HPDE6-E6E7 (cell line): Measurements from ENCODE around the gene CACUL1.
"Not testable (repeated sequence)": the region's sequence is repeated elsewhere in the genome, so short reads cannot be mapped to it uniquely, and the experiment has no call there.

Source experiments
- DNase-seq: peaks from one replicate; pipeline ENCODE4 v3.0.0; 2011; ENCODE audit warnings: missing footprints; ENCODE audit errors: extremely low spot score

CACUL1 gene

DNA sequence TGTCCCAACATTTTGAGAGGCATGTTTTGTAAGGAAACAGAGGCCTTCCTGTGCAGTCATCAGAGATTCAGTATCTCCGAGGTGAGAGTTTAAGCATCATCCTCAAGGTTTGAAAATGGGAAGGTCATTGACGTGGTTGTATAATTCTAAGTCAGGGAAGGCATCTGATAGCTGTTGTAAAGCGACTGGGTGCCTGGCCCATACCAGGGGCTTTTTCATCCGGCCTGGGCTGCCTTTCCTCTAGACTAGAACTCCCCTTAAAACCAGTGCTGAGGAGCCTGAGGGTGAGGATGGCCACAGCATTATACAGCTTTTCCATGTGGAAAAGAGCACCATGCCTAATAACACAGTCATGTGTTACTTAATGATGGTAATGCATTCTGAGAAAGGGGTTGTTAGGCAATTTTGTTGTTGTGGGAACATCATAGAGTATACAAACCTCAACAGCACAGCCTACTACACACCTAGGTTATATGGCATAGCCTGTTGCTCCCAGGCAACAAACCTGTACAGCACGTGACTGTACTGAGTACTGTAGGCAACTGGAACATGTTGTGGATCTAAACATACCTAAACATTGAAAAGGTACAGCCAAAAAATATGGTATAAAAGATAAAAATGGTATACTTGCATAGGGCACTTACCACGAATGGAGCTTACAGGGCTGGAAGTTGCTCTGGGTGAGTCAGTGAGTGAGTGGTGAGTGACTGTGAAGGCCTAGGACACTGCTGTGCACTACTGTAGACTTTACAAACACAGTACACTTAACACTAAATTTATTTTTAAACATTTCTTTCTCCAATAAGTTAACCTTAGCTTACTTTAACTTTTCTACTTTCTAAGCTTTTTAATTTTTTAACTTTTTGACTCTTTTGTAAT lies 13.5 kb upstream of the CACUL1 start:
- no peak for DNase-seq

GRCh38 chr10:118767297-118768040 lies 12.7 kb upstream of the CACUL1 start:
- DNase-seq, result no peak

DNA sequence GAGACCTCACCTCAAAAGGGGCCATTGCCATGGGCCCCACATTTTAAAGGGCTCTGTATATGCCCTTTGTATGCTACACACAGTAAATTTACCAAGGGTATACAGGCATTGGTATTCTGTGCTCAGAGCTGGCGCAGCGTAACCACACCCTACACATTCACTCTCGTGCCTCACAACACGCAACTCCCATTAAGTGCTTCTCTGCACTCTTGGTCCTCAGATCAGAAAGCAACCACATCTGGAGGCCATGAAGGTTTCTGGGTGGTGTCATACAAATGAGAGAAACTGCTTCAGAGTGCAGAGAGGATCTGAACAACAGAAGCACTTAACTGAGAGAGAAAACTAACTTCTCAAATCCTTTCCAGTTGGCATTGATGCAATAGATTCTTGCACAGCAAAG lies 9.4 kb upstream of the CACUL1 start:
- DNase-seq, result no peak

DNA sequence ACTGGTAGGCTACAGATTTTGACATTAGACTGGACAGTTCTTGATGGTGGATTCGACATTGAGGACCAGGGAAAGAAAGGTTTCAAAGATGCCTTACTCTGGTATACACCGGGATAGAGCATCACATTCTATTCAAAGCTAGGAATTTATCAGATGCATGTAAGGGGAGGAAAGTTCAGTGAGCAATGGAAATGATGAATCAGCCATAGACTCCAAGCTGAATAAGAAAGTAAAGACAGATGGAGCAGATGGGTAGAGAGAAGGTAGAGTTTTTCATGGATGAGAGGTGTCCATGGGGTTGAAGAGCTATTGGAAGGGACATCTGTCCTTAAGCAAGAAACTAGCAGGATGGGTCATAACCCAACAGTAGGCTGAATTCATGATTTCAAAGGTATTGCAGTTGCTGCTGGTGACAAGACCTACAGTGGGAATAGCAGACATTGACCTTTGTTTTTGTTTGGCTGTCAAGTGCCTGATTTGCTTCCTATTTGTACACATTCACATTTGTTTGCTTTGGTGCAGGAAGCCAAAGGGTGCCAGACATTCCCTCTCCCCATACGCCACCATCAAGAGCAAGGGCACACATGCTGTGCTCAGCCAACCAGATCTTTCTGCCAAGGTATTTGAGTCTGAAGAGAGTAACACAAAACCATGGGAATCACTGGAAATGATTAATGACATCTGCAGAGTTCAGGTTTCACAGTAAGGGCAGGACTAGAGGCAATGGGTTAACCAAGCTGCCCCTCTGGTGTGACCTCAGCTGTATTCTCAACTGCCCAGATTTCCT lies 8.6 kb upstream of the CACUL1 start:
- no peak for DNase-seq

GRCh38 chr10:118760265-118760664 lies 5.5 kb upstream of the CACUL1 start:
- no peak for DNase-seq

DNA sequence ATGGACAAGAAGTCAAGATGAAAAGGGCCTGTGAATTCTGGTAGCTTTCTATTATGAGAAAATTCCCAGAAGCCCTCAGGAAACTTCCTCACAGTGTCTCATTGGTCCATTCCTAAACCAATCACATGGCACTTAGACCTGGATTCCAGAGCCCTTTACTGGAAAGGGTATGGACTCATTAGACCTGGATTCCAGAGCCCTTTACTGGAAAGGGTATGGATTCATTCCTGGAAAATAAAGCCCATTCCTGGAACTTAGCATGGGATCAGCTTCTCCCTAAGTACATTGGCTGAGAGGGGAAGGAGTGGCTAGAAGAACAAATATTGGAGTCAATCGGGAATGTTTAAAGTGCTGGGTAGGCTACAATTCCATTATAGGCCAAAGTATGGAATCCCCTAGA lies 3.7 kb upstream of the CACUL1 start:
- no peak for DNase-seq

DNA sequence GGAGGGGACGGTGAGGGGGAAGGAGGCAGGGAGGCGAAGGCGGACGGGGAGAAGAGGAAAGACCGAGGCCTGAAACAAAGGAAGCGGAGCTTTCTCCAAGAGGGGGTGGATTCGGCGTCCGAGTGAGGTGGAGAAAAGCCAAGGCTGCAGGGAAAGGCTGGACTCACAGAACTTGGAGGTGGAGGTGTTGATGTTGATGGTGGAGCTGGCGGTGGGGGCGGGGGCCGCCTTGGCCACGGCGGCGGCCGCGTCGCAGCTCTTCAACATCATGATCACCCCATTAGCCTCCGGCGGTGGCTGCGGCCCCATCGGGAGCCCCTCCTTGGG lies 578 bp downstream of the CACUL1 start:
- peak; percentile 44 for DNase-seq

DNA sequence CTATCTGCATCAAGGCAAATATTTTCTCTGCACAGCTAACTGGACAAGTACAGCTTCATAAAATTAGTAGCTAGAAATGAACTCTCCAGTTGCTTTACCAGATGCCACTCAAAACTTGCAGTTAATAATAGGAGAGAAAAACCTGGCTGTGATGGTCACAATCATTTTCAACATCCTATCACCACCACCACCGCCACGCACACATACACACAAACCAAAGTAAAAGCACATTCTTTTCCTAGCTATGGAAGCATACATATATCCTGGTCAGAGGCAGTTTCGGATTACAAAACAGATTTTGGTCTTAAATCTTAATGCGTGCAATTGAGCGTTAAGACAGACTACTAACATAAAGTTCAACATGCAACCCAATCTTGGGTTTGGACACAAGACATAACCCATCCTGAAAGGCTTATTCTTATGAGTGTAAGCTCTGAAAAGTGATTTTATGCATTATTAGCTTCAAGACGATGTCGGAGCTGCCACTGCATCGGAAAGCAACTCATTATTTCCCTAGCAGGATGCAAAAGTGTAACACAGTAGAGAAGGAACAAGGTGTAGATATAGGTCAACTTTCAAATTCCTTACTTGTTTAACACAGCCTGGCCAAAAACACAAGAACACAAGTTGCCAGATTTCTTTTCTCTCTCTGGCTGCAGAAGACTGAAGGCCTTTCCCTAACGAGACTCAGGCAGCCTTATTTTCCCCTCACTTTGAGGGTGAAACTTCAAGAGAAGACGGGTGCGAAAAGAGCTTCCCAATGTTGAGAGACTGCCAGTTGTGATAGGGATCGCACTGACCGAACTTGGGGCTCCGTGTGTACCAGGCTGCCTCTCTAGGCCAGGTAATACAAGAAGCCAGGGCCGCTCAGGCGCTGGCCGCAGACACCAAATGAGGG lies 1.2 kb downstream of the CACUL1 start:
- no peak for DNase-seq

GRCh38 chr10:118752409-118752808 lies 2.4 kb downstream of the CACUL1 start:
- DNase-seq, result no peak

DNA sequence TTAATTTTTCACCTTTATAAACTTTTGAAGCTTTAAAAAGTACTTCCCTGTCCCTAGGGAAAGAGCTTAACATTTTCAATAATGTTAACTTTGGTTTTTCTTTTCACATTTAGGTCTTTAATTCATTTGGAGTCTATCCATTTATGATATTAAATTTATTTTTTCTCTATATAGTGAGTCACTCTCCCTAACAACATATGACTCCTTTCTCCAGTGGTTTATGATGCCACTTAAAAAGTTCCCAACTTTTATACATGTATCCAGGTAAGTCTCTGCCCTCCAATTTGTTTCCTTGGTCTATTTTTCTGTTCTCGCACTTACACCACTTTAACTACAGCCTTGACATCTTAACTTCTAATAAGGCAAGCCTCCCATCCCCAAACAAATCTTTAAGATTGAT lies 3.5 kb downstream of the CACUL1 start:
- no peak for DNase-seq

DNA sequence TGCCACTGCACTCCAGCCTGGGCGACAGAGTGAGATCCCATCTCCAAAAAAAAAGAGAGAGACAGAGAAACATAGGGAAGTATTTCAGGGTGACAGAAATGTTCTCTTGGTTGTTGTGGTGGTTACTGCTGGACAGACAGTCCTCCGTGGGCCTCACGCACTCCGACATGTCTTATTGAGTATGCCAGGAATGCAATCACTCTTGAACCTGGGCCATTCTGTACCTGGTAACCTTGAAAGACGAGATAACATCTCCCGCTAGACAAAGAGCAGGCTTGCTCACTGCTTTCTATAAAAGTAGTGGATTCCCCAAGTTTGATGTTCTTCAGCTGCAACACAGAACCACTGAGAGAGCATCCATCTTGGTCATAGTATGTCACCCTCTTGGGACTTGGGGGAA lies 6.7 kb downstream of the CACUL1 start:
- DNase-seq, result no peak

DNA sequence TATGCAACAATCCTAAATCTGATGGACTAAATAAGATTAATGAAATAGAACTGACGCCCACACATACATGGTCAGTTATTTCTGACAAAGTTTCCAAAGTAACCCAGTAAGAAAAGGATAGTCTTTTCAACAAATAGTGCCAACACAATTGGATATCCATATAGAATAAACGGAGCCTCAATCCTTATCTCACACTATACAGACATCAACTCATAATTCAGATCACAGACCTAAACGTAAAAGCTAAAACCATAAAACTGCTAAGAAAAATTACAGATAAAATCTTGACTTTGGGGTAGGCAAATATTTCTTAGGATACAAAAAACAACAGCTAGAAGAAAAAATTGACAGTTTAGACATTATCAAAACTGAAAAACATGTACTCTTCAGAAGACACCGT lies 8.5 kb downstream of the CACUL1 start:
- no peak for DNase-seq

DNA sequence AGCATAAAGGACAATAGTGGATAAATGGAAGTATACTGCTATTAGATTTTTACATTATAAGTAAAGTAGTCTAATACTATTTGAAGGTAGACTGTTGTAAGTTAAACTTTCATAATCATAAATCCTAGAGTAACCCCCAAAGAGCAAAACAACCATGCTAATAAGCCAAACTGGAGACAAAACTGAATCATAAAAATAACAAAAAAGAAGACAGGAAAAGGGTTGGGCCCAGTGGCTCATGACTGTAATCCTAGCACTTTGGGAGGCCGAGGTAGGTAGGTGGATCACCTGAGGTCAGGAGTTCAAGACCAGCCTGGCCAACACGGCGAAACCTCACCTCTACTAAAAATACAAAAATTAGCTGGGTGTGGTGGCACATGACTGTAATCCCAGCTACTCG lies 9.7 kb downstream of the CACUL1 start:
- no peak for DNase-seq

DNA sequence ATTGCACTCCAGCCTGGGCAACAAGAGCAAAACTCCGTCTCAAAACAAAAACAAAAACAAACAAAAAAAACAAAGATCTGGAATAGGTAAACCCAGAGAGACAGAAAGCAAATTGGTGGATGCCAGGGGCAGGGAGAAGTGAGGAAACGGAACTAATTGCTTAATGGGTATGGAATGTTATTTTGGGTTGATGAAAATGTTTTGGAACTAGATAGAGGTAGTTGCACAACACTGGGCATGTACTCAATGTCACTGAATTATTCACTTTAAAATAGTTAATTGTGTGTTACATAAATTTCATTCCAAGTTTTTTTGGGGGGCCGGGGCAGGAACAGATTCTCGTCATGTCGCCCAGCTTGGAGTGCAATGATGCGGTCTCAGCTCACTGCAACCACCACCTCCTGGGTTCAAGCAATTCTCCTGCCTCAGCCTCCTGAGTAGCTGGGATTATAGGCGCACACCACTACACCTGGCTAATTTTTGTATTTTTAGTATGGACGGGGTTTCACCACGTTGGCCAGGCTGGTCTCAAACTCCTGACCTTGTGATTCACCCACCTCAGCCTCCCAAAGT lies 10.3 kb downstream of the CACUL1 start:
- not testable (repeated sequence) for DNase-seq

DNA sequence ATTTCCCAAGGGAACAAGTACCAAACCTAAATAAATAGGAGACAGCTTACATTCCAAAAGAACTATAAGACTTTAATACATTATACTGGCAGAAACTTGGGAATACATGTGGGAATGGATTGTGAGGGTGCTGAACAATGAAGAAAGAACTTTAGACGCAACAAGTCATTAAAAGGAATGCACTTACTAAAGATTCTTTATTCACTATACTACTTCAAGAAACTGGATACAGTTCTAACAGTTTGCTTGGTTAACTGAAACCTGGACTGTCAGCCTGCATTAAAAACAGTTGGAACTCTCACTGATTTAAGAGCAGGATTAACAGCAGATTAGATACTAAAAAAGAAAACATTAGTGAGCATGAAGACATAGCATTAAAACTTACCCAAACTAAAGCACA lies 12.0 kb downstream of the CACUL1 start:
- no peak for DNase-seq

DNA sequence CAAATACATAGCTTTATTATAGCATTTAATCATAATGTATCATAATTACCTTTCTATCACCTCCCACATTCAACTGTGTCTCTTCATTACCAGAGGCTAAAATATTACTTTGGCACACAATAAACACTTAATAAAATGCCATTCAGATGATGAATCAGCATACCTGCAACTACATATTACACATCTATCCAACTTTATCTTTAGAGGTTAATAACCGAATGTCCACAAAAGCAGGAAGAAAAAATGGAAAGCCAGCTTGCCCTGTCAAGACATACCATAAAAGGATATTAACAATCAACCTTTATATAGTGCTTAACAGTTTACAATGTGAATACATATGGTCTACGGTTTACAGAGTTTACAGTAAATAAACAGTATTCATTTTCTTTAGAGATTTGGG lies 12.7 kb downstream of the CACUL1 start:
- no peak for DNase-seq

GRCh38 chr10:118738406-118738805 lies 16.4 kb downstream of the CACUL1 start:
- no peak for DNase-seq

DNA sequence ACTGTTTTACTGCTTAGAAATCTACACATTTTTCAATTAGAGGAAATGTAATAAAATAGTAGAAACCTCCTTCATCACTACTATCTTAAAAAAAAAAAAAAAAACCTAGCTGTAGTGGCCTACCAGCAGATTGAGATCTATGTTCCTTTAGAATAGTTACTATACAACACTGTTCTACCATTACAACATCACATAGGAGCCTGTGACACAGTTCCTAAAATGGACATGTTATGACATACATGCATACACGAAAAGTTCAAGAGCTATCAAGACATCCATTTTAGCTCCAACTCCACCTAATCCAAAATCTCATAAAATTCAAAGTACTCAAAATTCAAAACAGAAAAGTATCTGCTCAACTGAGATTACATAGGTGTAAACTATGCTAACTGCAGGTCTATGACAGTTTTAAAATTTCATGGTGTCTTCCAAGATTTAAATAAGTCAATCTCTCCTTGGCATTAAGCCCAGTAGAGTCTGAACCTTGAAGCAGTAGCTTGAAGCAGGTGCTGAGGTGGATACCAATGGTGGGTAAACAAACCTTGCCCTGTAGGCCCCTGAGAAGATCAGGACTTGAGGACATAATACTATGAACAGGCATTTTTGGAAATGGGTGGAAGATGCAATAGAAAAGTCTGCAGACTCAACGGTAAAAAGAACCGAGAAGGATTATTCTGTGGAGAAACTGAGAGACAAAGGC lies 17.0 kb downstream of the CACUL1 start:
- DNase-seq, result no peak

GRCh38 chr10:118735294-118735693 lies 19.5 kb downstream of the CACUL1 start:
- DNase-seq, result no peak

DNA sequence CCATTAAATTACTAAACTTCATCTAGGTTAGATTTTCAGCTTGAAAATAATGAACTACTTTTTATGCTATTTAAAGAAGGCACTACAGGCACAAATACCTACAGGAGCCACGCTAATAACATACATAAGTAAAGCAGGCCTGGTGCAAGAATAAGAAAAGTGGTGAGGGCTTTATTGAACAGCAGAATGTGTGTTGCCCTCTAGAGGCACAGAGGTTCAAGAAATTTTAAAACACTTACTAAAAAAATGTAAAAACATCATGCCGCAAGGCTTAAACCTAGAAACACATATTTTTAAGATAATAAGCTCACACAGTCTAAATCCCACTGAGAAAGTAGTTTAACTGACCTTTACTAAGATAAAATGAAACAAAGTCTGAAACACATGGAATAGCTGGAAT lies 20.3 kb downstream of the CACUL1 start:
- no peak for DNase-seq
